ENCODE results near the gene CHST2. TPM values are rescaled to one million over a fixed set of nuclear protein-coding genes. Genes with fewer than 3 reads are reported as not detected.
"Not testable (repeated sequence)": the region's sequence is repeated elsewhere in the genome, so short reads cannot be mapped to it uniquely, and the experiment has no call there.

CHST2 gene
- total and polyA plus RNA-seq, 2 donors (not counting 1 experiment from before 2014, with no cell fraction given) = 1.1 to 2.6 TPM

GRCh38 chr3:143073541-143073940 is 46.0 kb upstream of the CHST2 start:
- H3K4me3 ChIP-seq (replicated peaks in 1 of 4; ENCODE audit: control extremely low read depth in 1 of 4, insufficient read depth in 1 of 4, low read depth in 3 of 4, low read length in 4 of 4); H3K4me2 ChIP-seq (ENCODE audit: extremely low read depth, insufficient read depth, low read length); H3K9me3 ChIP-seq (ENCODE audit: control insufficient read depth, insufficient read depth, low read depth, low read length); H3K36me3 ChIP-seq (ENCODE audit: control insufficient read depth, insufficient read depth, low read length); H3K27me3 ChIP-seq (ENCODE audit: control insufficient read depth, insufficient read depth, low read length); H3K27ac ChIP-seq (ENCODE audit: insufficient read depth, low read length); H3K9ac ChIP-seq (ENCODE audit: insufficient read depth, low read length); H3K79me2 ChIP-seq (ENCODE audit: control insufficient read depth, insufficient read depth, low read length); H2AFZ ChIP-seq (ENCODE audit: low read length); DNase-seq (ENCODE audit: low read depth in 2 of 2); H3K4me1 ChIP-seq (ENCODE audit: control insufficient read depth, extremely low read depth, insufficient read depth, low read length); H4K20me1 ChIP-seq (ENCODE audit: control insufficient read depth, extremely low read depth, insufficient read depth, low read length): not testable (repeated sequence)

GRCh38 chr3:143073983-143074382 is 45.6 kb upstream of the CHST2 start:
- not testable (repeated sequence) for H3K36me3 ChIP-seq (ENCODE audit: control insufficient read depth, insufficient read depth, low read length); H3K27ac ChIP-seq (ENCODE audit: insufficient read depth, low read length); H3K4me3 ChIP-seq (replicated peaks in 1 of 4; ENCODE audit: control extremely low read depth in 1 of 4, insufficient read depth in 1 of 4, low read depth in 3 of 4, low read length in 4 of 4); H3K4me1 ChIP-seq (ENCODE audit: control insufficient read depth, extremely low read depth, insufficient read depth, low read length); H3K27me3 ChIP-seq (ENCODE audit: control insufficient read depth, insufficient read depth, low read length); H4K20me1 ChIP-seq (ENCODE audit: control insufficient read depth, extremely low read depth, insufficient read depth, low read length); H2AFZ ChIP-seq (ENCODE audit: low read length); DNase-seq (ENCODE audit: low read depth in 2 of 2); H3K4me2 ChIP-seq (ENCODE audit: extremely low read depth, insufficient read depth, low read length); H3K9ac ChIP-seq (ENCODE audit: insufficient read depth, low read length); H3K79me2 ChIP-seq (ENCODE audit: control insufficient read depth, insufficient read depth, low read length); H3K9me3 ChIP-seq (ENCODE audit: control insufficient read depth, insufficient read depth, low read depth, low read length)

GRCh38 chr3:143078883-143079282 is 40.7 kb upstream of the CHST2 start:
- no peak overlapping the region for H2AFZ ChIP-seq (ENCODE audit: low read length)
- H3K9me3 ChIP-seq (ENCODE audit: control insufficient read depth, insufficient read depth, low read depth, low read length) = no peaks in the 10 kb centered on the region
- H3K27ac ChIP-seq (ENCODE audit: insufficient read depth, low read length) = no peak overlapping the region
- no peak for TF ChIP-seq CTCF (conservative IDR thresholded peaks at IDR 0.05 in 1 of 2, IDR thresholded peaks at IDR 0.05 in 1 of 2; ENCODE audit: low read depth in 1 of 2, low read length in 2 of 2)
- no peak for TF ChIP-seq EZH2 (IDR thresholded peaks at IDR 0.05; ENCODE audit: low read length, missing control alignments)
- no peak overlapping the region for H3K9ac ChIP-seq (ENCODE audit: insufficient read depth, low read length)
- no peak overlapping the region for H3K4me2 ChIP-seq (ENCODE audit: extremely low read depth, insufficient read depth, low read length)
- H3K4me1 ChIP-seq (ENCODE audit: control insufficient read depth, extremely low read depth, insufficient read depth, low read length) = no peaks in the 10 kb centered on the region
- H4K20me1 ChIP-seq (ENCODE audit: control insufficient read depth, extremely low read depth, insufficient read depth, low read length) = no peaks in the 10 kb centered on the region
- no peaks in the 10 kb centered on the region for H3K79me2 ChIP-seq (ENCODE audit: control insufficient read depth, insufficient read depth, low read length)
- H3K4me3 ChIP-seq (replicated peaks in 1 of 4; ENCODE audit: control extremely low read depth in 1 of 4, insufficient read depth in 1 of 4, low read depth in 3 of 4, low read length in 4 of 4) = no peak overlapping the region
- H3K36me3 ChIP-seq (ENCODE audit: control insufficient read depth, insufficient read depth, low read length) = no peaks in the 10 kb centered on the region
- H3K27me3 ChIP-seq (ENCODE audit: control insufficient read depth, insufficient read depth, low read length) = no peaks in the 10 kb centered on the region
- DNase-seq (ENCODE audit: low read depth in 2 of 2) = peak in 1 of 2 donors; percentile 64

GRCh38 chr3:143080196-143080595 is 39.4 kb upstream of the CHST2 start:
- Histone ChIP-seq H3K36me3 (ENCODE audit: control insufficient read depth, insufficient read depth, low read length) (no peaks in the 10 kb centered on the region), H3K9ac (ENCODE audit: insufficient read depth, low read length) (no peak overlapping the region), H3K27me3 (ENCODE audit: control insufficient read depth, insufficient read depth, low read length) (no peaks in the 10 kb centered on the region), H2AFZ (ENCODE audit: low read length) (no peak overlapping the region), H3K4me1 (ENCODE audit: control insufficient read depth, extremely low read depth, insufficient read depth, low read length) (no peaks in the 10 kb centered on the region), H3K9me3 (ENCODE audit: control insufficient read depth, insufficient read depth, low read depth, low read length) (no peaks in the 10 kb centered on the region), H3K27ac (ENCODE audit: insufficient read depth, low read length) (no peak overlapping the region), H3K4me2 (ENCODE audit: extremely low read depth, insufficient read depth, low read length) (no peak overlapping the region), H3K79me2 (ENCODE audit: control insufficient read depth, insufficient read depth, low read length) (no peaks in the 10 kb centered on the region), H4K20me1 (ENCODE audit: control insufficient read depth, extremely low read depth, insufficient read depth, low read length) (no peaks in the 10 kb centered on the region), H3K4me3 (replicated peaks in 1 of 4; ENCODE audit: control extremely low read depth in 1 of 4, insufficient read depth in 1 of 4, low read depth in 3 of 4, low read length in 4 of 4) (no peak overlapping the region)
- DNase-seq (ENCODE audit: low read depth in 2 of 2) = no peak
- no peak for TF ChIP-seq EZH2 (IDR thresholded peaks at IDR 0.05; ENCODE audit: low read length, missing control alignments)
- TF ChIP-seq CTCF (conservative IDR thresholded peaks at IDR 0.05 in 1 of 2, IDR thresholded peaks at IDR 0.05 in 1 of 2; ENCODE audit: low read depth in 1 of 2, low read length in 2 of 2) = no peak

All from fibroblast of lung (primary cell).